Fibroblast of peridontal ligament (primary cell): Measurements from ENCODE around the gene PSMA2.

Source experiments
- DNase-seq: peaks from one replicate; pipeline ENCODE4 v3.0.0-alpha.2; 2010; ENCODE audit errors: extremely low read depth

Gene PSMA2

GRCh38 chr7:42940985-42941847 lies 9.2 kb upstream of the PSMA2 start:
- DNase-seq = peak; percentile 80

GRCh38 chr7:42939457-42940240 lies 7.7 kb upstream of the PSMA2 start:
- no peak for DNase-seq

- DNase-seq = no peak
Observed at GRCh38 chr7:42935861-42936260, 3.9 kb upstream of the PSMA2 start.

GRCh38 chr7:42934291-42934690 lies 2.3 kb upstream of the PSMA2 start:
- DNase-seq = no peak

GRCh38 chr7:42932811-42933591 lies 1.0 kb upstream of the PSMA2 start:
- DNase-seq = peak; percentile 44

- DNase-seq = peak; percentile 42
Observed at GRCh38 chr7:42931447-42931833, 534 bp downstream of the PSMA2 start.

GRCh38 chr7:42930889-42931288 lies 1.1 kb downstream of the PSMA2 start:
- no peak for DNase-seq

GRCh38 chr7:42929449-42929848 lies 2.5 kb downstream of the PSMA2 start:
- DNase-seq = no peak

- DNase-seq = no peak
Observed at GRCh38 chr7:42928754-42929153, 3.2 kb downstream of the PSMA2 start.

GRCh38 chr7:42926204-42926603 lies 5.8 kb downstream of the PSMA2 start:
- no peak for DNase-seq

- no peak for DNase-seq
Observed at GRCh38 chr7:42925630-42926029, 6.3 kb downstream of the PSMA2 start.

- no peak for DNase-seq
Observed at GRCh38 chr7:42924223-42924838, 7.6 kb downstream of the PSMA2 start.

- no peak for DNase-seq
Observed at GRCh38 chr7:42922017-42922753, 9.8 kb downstream of the PSMA2 start.

GRCh38 chr7:42915356-42915755 lies 16.6 kb downstream of the PSMA2 start:
- peak; percentile 65 for DNase-seq

- DNase-seq = peak; percentile 32
Observed at GRCh38 chr7:42914421-42915045, 17.4 kb downstream of the PSMA2 start.

- no peak for DNase-seq
Observed at GRCh38 chr7:42914009-42914408, 18.0 kb downstream of the PSMA2 start.

GRCh38 chr7:42913591-42913990 lies 18.4 kb downstream of the PSMA2 start:
- DNase-seq = no peak

GRCh38 chr7:42911454-42912447 lies 20.2 kb downstream of the PSMA2 start, which contains the start of gene C7orf25:
Gene C7orf25 (minus strand): TSS chr7:42912070. CDS start chr7:42910900, 1,170 bp downstream.
- peak; percentile 88 for DNase-seq

GRCh38 chr7:42910306-42910705 lies 21.7 kb downstream of the PSMA2 start:
- DNase-seq = no peak
